DOHH2 (cell line): ENCODE results near the gene USH2A.

ENCODE experiments used
- H3F3A ChIP-seq: fragments of 200-600 bp; sonication (generic), shearing (Covaris generic); 2 replicates; pipeline ENCODE4 v1.6.0; 2016; ENCODE audit warnings: antibody characterized with exemption, mild to moderate bottlenecking; ENCODE audit not compliant: control insufficient read depth, insufficient read depth
- H3K27ac ChIP-seq: fragments of 200-600 bp; sonication (generic); 2 replicates; pipeline ENCODE4 v1.5.1; 2014; ENCODE audit warnings: low read depth, mild to moderate bottlenecking, low read length, moderate library complexity
- H3K27me3 ChIP-seq: fragments of 200-600 bp; sonication (generic); 2 replicates; pipeline ENCODE4 v1.6.1; 2014; ENCODE audit warnings: mild to moderate bottlenecking, low read length, mixed read lengths; ENCODE audit not compliant: control insufficient read depth
- H3K36me3 ChIP-seq: fragments of 200-600 bp; sonication (generic); 2 replicates; pipeline ENCODE4 v1.6.1; 2014; ENCODE audit warnings: mild to moderate bottlenecking, low read length, moderate library complexity, mixed read lengths; ENCODE audit not compliant: control insufficient read depth
- H3K4me1 ChIP-seq: fragments of 200-600 bp; sonication (generic); 2 replicates; pipeline ENCODE4 v1.6.1; 2014; ENCODE audit warnings: mild to moderate bottlenecking, low read length, mixed read lengths; ENCODE audit not compliant: control insufficient read depth
- H3K4me2 ChIP-seq: fragments of 200-600 bp; sonication (generic); 2 replicates; pipeline ENCODE4 v1.6.0; 2014; ENCODE audit warnings: mild to moderate bottlenecking, low read length, moderate library complexity
- H3K4me3 ChIP-seq: fragments of 200-600 bp; sonication (generic); 2 replicates; pipeline ENCODE4 v1.5.1; 2014; ENCODE audit warnings: mild to moderate bottlenecking, low read length, mixed read lengths
- H3K79me2 ChIP-seq: fragments of 200-600 bp; sonication (generic); 2 replicates; pipeline ENCODE4 v1.6.1; 2014; ENCODE audit warnings: mild to moderate bottlenecking, low read length, mixed read lengths; ENCODE audit not compliant: control insufficient read depth
- H3K9me2 ChIP-seq: fragments of 200-600 bp; sonication (generic); replicated peaks from 2 replicates; pipeline ENCODE4 v1.6.1; 2014; ENCODE audit warnings: mild to moderate bottlenecking, low read length, mixed read lengths; ENCODE audit not compliant: control insufficient read depth
- H3K9me3 ChIP-seq: fragments of 200-600 bp; sonication (generic); 2 replicates; pipeline ENCODE4 v1.6.1; 2014; ENCODE audit warnings: antibody characterized with exemption, low read length, mixed read lengths; ENCODE audit not compliant: control insufficient read depth, insufficient read depth
- H4K20me1 ChIP-seq: fragments of 200-600 bp; sonication (generic); 2 replicates; pipeline ENCODE4 v1.6.0; 2014; ENCODE audit warnings: low read depth, mild to moderate bottlenecking, antibody characterized with exemption, low read length, moderate library complexity; ENCODE audit not compliant: control insufficient read depth, insufficient read depth
- EZH2phosphoT487 ChIP-seq: fragments of 200-600 bp; sonication (generic); IDR thresholded peaks from 2 replicates; pipeline ENCODE4 v1.6.1; 2017; ENCODE audit warnings: borderline replicate concordance, mild to moderate bottlenecking, antibody characterized with exemption, low read length, moderate library complexity, mixed read lengths
- TF ChIP-seq, protein P1 (sequence below): fragments of 200-600 bp; sonication (generic); IDR thresholded peaks from one replicate; pipeline ENCODE4 v1.5.1; 2014; ENCODE audit warnings: antibody characterized with exemption, mild to moderate bottlenecking, low read depth, low read length; ENCODE audit not compliant: poor library complexity, severe bottlenecking

USH2A gene

DNA sequence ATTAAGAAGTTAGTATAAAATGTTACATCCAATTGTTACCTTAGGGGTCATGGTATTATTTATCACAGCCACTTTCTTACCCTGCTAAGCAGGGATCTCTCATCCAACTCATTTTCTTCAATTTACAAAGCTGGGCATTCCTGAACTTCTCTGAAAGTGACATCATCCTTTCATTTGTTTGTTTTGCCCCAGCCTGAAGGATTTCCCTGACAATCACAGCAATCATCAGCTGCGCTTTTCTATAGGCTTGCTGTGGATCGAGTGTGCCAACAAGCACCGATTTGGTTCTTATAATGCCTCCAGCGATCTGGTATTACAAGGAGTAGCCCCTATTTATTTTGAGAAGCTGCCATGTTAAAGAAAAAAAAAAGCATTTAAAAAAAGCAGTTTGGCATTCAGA lies 240.2 kb downstream of the USH2A start:
- H3K4me2 ChIP-seq = no peak overlapping the region
- no peaks in the 10 kb centered on the region; the same call in 1 of the 2 replicates for H3K9me2 ChIP-seq
- no peaks in the 10 kb centered on the region for H4K20me1 ChIP-seq
- H3K4me3 ChIP-seq = no peak overlapping the region
- no peaks in the 10 kb centered on the region for H3K4me1 ChIP-seq
- H3K9me3 ChIP-seq = no peaks in the 10 kb centered on the region
- no peaks in the 10 kb centered on the region for H3K79me2 ChIP-seq
- no peak for TF ChIP-seq EZH2phosphoT487
- TF ChIP-seq, protein P1, sequence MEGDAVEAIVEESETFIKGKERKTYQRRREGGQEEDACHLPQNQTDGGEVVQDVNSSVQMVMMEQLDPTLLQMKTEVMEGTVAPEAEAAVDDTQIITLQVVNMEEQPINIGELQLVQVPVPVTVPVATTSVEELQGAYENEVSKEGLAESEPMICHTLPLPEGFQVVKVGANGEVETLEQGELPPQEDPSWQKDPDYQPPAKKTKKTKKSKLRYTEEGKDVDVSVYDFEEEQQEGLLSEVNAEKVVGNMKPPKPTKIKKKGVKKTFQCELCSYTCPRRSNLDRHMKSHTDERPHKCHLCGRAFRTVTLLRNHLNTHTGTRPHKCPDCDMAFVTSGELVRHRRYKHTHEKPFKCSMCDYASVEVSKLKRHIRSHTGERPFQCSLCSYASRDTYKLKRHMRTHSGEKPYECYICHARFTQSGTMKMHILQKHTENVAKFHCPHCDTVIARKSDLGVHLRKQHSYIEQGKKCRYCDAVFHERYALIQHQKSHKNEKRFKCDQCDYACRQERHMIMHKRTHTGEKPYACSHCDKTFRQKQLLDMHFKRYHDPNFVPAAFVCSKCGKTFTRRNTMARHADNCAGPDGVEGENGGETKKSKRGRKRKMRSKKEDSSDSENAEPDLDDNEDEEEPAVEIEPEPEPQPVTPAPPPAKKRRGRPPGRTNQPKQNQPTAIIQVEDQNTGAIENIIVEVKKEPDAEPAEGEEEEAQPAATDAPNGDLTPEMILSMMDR = no peak
- H3K36me3 ChIP-seq = no peaks in the 10 kb centered on the region
- H3K27ac ChIP-seq = no peak overlapping the region
- no peaks in the 10 kb centered on the region for H3K27me3 ChIP-seq
- no peaks in the 10 kb centered on the region for H3F3A ChIP-seq

DNA sequence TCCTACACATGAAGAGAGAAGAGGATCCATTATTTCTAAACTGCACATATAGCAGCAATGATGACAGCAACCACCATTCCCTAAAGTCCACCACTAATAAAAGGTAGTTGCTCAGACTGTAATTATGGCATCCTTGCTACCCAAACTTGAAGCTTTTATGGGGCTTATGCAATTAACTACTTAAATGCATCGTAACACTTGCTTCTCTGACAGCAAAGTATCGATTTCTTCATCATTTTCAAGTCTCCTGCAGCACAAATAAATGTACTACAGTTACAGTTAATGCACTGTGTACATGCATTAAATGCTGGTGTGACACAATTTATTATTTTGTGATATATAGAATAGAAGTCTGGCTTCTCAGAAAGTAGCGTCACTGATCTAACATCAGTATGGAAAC lies 241.7 kb downstream of the USH2A start:
- H3K4me3 ChIP-seq = no peak overlapping the region
- H3K9me3 ChIP-seq = no peaks in the 10 kb centered on the region
- H3K79me2 ChIP-seq = no peaks in the 10 kb centered on the region
- no peak overlapping the region for H3K27ac ChIP-seq
- H3K27me3 ChIP-seq = no peaks in the 10 kb centered on the region
- H3K36me3 ChIP-seq = no peaks in the 10 kb centered on the region
- TF ChIP-seq, protein P1 = no peak
- TF ChIP-seq EZH2phosphoT487 = no peak
- no peaks in the 10 kb centered on the region for H4K20me1 ChIP-seq
- no peak overlapping the region for H3K4me2 ChIP-seq
- no peaks in the 10 kb centered on the region for H3F3A ChIP-seq
- H3K9me2 ChIP-seq = no peaks in the 10 kb centered on the region; the same call in 1 of the 2 replicates
- no peaks in the 10 kb centered on the region for H3K4me1 ChIP-seq

DNA sequence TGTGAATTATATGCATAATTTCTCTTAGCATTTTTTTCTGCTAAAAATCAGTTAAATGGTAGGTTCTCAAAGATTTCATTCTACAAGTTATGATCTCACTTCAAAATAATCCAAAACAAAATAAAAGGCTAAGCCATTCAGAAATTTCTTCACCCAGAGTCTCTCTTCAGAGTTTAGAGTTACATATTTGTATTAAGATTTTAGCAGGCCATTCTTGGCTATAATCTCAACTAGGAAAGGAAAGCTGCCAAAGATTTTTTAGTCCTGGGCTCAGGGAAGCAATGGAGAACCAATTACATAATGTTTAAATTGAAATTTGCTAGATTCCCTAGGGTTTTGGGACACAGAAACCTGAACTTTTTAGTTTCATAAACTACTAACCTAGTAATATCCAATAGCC lies 245.0 kb downstream of the USH2A start:
- H3K27ac ChIP-seq = no peak overlapping the region
- H3K4me1 ChIP-seq = no peaks in the 10 kb centered on the region
- H3F3A ChIP-seq = no peaks in the 10 kb centered on the region
- TF ChIP-seq EZH2phosphoT487 = no peak
- TF ChIP-seq, protein P1 = no peak
- no peaks in the 10 kb centered on the region for H3K36me3 ChIP-seq
- H3K4me3 ChIP-seq = no peak overlapping the region
- H3K4me2 ChIP-seq = no peak overlapping the region
- H3K9me3 ChIP-seq = no peaks in the 10 kb centered on the region
- H3K27me3 ChIP-seq = no peaks in the 10 kb centered on the region
- no peaks in the 10 kb centered on the region; the same call in 1 of the 2 replicates for H3K9me2 ChIP-seq
- no peaks in the 10 kb centered on the region for H4K20me1 ChIP-seq
- H3K79me2 ChIP-seq = no peaks in the 10 kb centered on the region

DNA sequence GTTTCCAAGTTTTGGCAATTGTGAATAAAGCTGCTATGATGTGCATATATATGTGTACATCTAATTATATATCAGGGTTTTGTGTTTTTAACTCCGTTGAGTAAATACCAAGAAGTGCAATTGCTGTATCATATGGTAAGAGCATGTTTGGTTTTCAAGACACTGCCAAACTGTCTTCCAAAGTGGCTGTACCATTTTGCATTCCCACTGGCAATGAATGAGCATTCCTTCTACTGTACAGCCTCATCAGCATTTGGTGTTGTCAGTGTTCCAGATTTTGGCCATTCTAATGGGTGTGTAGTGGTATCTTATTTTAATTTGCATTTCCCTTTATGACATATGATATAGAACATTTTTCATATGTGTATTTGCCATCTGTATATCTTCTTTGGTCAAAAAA lies 246.3 kb downstream of the USH2A start:
- H3F3A ChIP-seq = no peaks in the 10 kb centered on the region
- H3K27me3 ChIP-seq = no peaks in the 10 kb centered on the region
- TF ChIP-seq EZH2phosphoT487 = no peak
- TF ChIP-seq, protein P1 = no peak

More for the DNA sequence above, 246.3 kb downstream of the USH2A start:
- Histone ChIP-seq H3K9me3 (no peaks in the 10 kb centered on the region), H3K4me1 (no peaks in the 10 kb centered on the region), H3K4me2 (no peak overlapping the region), H3K36me3 (no peaks in the 10 kb centered on the region), H3K9me2 (no peaks in the 10 kb centered on the region; the same call in 1 of the 2 replicates), H3K4me3 (no peak overlapping the region), H4K20me1 (no peaks in the 10 kb centered on the region), H3K27ac (no peak overlapping the region), H3K79me2 (no peaks in the 10 kb centered on the region)
